Measurements from ENCODE around the gene ZNF783. TPM values are rescaled to one million over a fixed set of nuclear protein-coding genes. Genes with fewer than 3 reads are reported as not detected.
"Not testable (repeated sequence)": the region's sequence is repeated elsewhere in the genome, so short reads cannot be mapped to it uniquely, and the experiment has no call there.

The ZNF783 gene
- total RNA-seq, 1 experiment from 2014 or later = 24.3 TPM

GRCh38 chr7:149330914-149331567, 69.0 kb downstream of the ZNF783 start:
- Histone ChIP-seq H3K4me1 (ENCODE audit: low read length) (no peaks in the 10 kb centered on the region), H3K79me2 (ENCODE audit: low read length) (no peaks in the 10 kb centered on the region), H3K9me2 (replicated peaks; ENCODE audit: insufficient read depth, low read length) (no peaks in the 10 kb centered on the region), H4K20me1 (ENCODE audit: insufficient read depth, low read depth, low read length) (no peaks in the 10 kb centered on the region), H3K4me2 (ENCODE audit: low read depth, low read length, poor library complexity, severe bottlenecking) (no peak overlapping the region), H3K27me3 (ENCODE audit: low read length) (no peaks in the 10 kb centered on the region), H3K27ac (ENCODE audit: low read length) (no peak overlapping the region), H3K9ac (ENCODE audit: low read length) (no peak overlapping the region), H3K36me3 (ENCODE audit: insufficient read depth, low read length) (no peaks in the 10 kb centered on the region), H3K4me3 (ENCODE audit: low read length) (no peak overlapping the region), H3K9me3 (ENCODE audit: low read length) (no peaks in the 10 kb centered on the region), H2AFZ (ENCODE audit: low read length) (no peak overlapping the region)
- peak; percentile 48 for DNase-seq

- not testable (repeated sequence) for H3K9ac ChIP-seq (ENCODE audit: low read length); H3K9me2 ChIP-seq (replicated peaks; ENCODE audit: insufficient read depth, low read length); H3K27ac ChIP-seq (ENCODE audit: low read length); H3K9me3 ChIP-seq (ENCODE audit: low read length); H3K4me2 ChIP-seq (ENCODE audit: low read depth, low read length, poor library complexity, severe bottlenecking); H3K4me3 ChIP-seq (ENCODE audit: low read length); H3K27me3 ChIP-seq (ENCODE audit: low read length); DNase-seq; H3K4me1 ChIP-seq (ENCODE audit: low read length); H3K79me2 ChIP-seq (ENCODE audit: low read length); H3K36me3 ChIP-seq (ENCODE audit: insufficient read depth, low read length); H4K20me1 ChIP-seq (ENCODE audit: insufficient read depth, low read depth, low read length); H2AFZ ChIP-seq (ENCODE audit: low read length)
Observed at GRCh38 chr7:149332602-149333320, 70.8 kb downstream of the ZNF783 start.

- H2AFZ ChIP-seq (ENCODE audit: low read length) = no peak overlapping the region
- H3K27ac ChIP-seq (ENCODE audit: low read length) = no peak overlapping the region
- H3K4me3 ChIP-seq (ENCODE audit: low read length) = no peak overlapping the region
- H3K36me3 ChIP-seq (ENCODE audit: insufficient read depth, low read length) = no peaks in the 10 kb centered on the region
- no peak overlapping the region for H3K9ac ChIP-seq (ENCODE audit: low read length)
- H4K20me1 ChIP-seq (ENCODE audit: insufficient read depth, low read depth, low read length) = no peaks in the 10 kb centered on the region
- no peaks in the 10 kb centered on the region for H3K4me1 ChIP-seq (ENCODE audit: low read length)
- no peaks in the 10 kb centered on the region for H3K79me2 ChIP-seq (ENCODE audit: low read length)
- H3K27me3 ChIP-seq (ENCODE audit: low read length) = no peaks in the 10 kb centered on the region
- no peak for DNase-seq
- no peak overlapping the region for H3K4me2 ChIP-seq (ENCODE audit: low read depth, low read length, poor library complexity, severe bottlenecking)
- H3K9me3 ChIP-seq (ENCODE audit: low read length) = no peaks in the 10 kb centered on the region
- no peaks in the 10 kb centered on the region for H3K9me2 ChIP-seq (replicated peaks; ENCODE audit: insufficient read depth, low read length)
Observed at GRCh38 chr7:149333321-149333717, 71.3 kb downstream of the ZNF783 start.

- Histone ChIP-seq H2AFZ (ENCODE audit: low read length) (no peak overlapping the region), H3K4me1 (ENCODE audit: low read length) (no peaks in the 10 kb centered on the region)
Observed at GRCh38 chr7:149334219-149334618, 72.2 kb downstream of the ZNF783 start.

More at GRCh38 chr7:149334219-149334618, 72.2 kb downstream of the ZNF783 start:
- no peaks in the 10 kb centered on the region for H3K27me3 ChIP-seq (ENCODE audit: low read length)
- no peaks in the 10 kb centered on the region for H3K36me3 ChIP-seq (ENCODE audit: insufficient read depth, low read length)
- no peak overlapping the region for H3K4me3 ChIP-seq (ENCODE audit: low read length)
- no peaks in the 10 kb centered on the region for H3K79me2 ChIP-seq (ENCODE audit: low read length)
- H3K27ac ChIP-seq (ENCODE audit: low read length) = no peak overlapping the region
- no peaks in the 10 kb centered on the region for H3K9me2 ChIP-seq (replicated peaks; ENCODE audit: insufficient read depth, low read length)
- no peak overlapping the region for H3K4me2 ChIP-seq (ENCODE audit: low read depth, low read length, poor library complexity, severe bottlenecking)
- no peak overlapping the region for H3K9ac ChIP-seq (ENCODE audit: low read length)
- peak; percentile 55 for DNase-seq
- no peaks in the 10 kb centered on the region for H4K20me1 ChIP-seq (ENCODE audit: insufficient read depth, low read depth, low read length)
- no peaks in the 10 kb centered on the region for H3K9me3 ChIP-seq (ENCODE audit: low read length)

Small RNA genes lying within 50 kb of the gene (small RNA-seq; reads per million reads assigned to genes)
- not detected for gene AC004941.2

Other genes with a start within 250 kb of the ZNF783 start
- 71.3 and 116 TPM in 2 replicates for gene PDIA4, start 233.7 kb upstream of the ZNF783 start, total RNA-seq (2014; rRNA removed; shearing (Covaris generic); ENCODE audit: low replicate concordance)
- 4.4 and 8.7 TPM in 2 replicates for gene ZNF786, start 171.5 kb upstream of the ZNF783 start, total RNA-seq (2014; rRNA removed; shearing (Covaris generic); ENCODE audit: low replicate concordance)
- 0.41 and 1.8 TPM in 2 replicates for gene ZNF425, start 135.9 kb upstream of the ZNF783 start, total RNA-seq (2014; rRNA removed; shearing (Covaris generic); ENCODE audit: low replicate concordance)
- 8.4 and 13.9 TPM in 2 replicates for gene ZNF398, start 114.7 kb upstream of the ZNF783 start, total RNA-seq (2014; rRNA removed; shearing (Covaris generic); ENCODE audit: low replicate concordance)
- 20.7 and 20.8 TPM in 2 replicates for gene ZNF282, start 66.7 kb upstream of the ZNF783 start, total RNA-seq (2014; rRNA removed; shearing (Covaris generic); ENCODE audit: low replicate concordance)
- 3.5 and 14.6 TPM in 2 replicates for gene ZNF212, start 22.5 kb upstream of the ZNF783 start, total RNA-seq (2014; rRNA removed; shearing (Covaris generic); ENCODE audit: low replicate concordance)
- 5.7 and 12.6 TPM in 2 replicates for gene ZNF777, start 198.9 kb downstream of the ZNF783 start, total RNA-seq (2014; rRNA removed; shearing (Covaris generic); ENCODE audit: low replicate concordance)
- gene ZNF746, start 235.6 kb downstream of the ZNF783 start, total RNA-seq (2014; rRNA removed; shearing (Covaris generic); ENCODE audit: low replicate concordance) = 12.0 and 25.6 TPM in 2 replicates

All from Karpas-422 (cell line).